Spinal cord (tissue), 10 donors: ENCODE results near the gene CBS. TPM values are rescaled to one million over a fixed set of nuclear protein-coding genes. Genes with fewer than 3 reads are reported as not detected.

Experiments
- DNase-seq, 6 donors: peaks; one replicate each; pipeline versions ENCODE4 v3.0.0 to v3.0.0-alpha.2; 2013 to 2015; ENCODE audit warnings: low spot score in 6 of 6, low read depth in 4 of 6
- H3K27ac ChIP-seq: one replicate; pipeline ENCODE4 v1.5.1; 2013; ENCODE audit warnings: low read depth, low read length, control low read depth
- H3K27me3 ChIP-seq: one replicate; pipeline ENCODE4 v1.6.1; 2013; ENCODE audit warnings: low read length; ENCODE audit not compliant: control insufficient read depth, insufficient read depth
- H3K36me3 ChIP-seq: one replicate; pipeline ENCODE4 v1.6.1; 2013; ENCODE audit warnings: low read length; ENCODE audit not compliant: control insufficient read depth, insufficient read depth
- H3K4me1 ChIP-seq: one replicate; pipeline ENCODE4 v1.6.1; 2013; ENCODE audit warnings: low read length; ENCODE audit not compliant: control insufficient read depth, insufficient read depth
- H3K4me3 ChIP-seq: one replicate; pipeline ENCODE4 v1.5.1; 2013; ENCODE audit warnings: low read depth, low read length, control low read depth
- H3K9me3 ChIP-seq: one replicate; pipeline ENCODE4 v1.6.1; 2013; ENCODE audit warnings: low read length; ENCODE audit not compliant: control insufficient read depth, insufficient read depth
- WGBS: methylation state at CpG from one replicate; pipeline ENCODE4 v1.1.5; 2013; ENCODE audit warnings: missing lambda C conversion rate; ENCODE audit not compliant: insufficient coverage; 5-methylcytosine and 5-hydroxymethylcytosine counted together
- polyA plus RNA-seq, 2 donors: library from polyadenylated mRNA; unstranded; fragments of 120-200 nt; gene quantifications; one replicate each; pipeline ENCODE4 v1.2.1, GENCODE V29; 2013; ENCODE audit not compliant: insufficient read length in 2 of 2
- total RNA-seq, 2 donors: library from RNA; depleted of rRNA in 1 of 2; stranded (reverse); fragments of 120-200 nt in 1 of 2; fragments of >200 nt in 1 of 2; gene quantifications; one replicate each; pipeline versions ENCODE4 v1.2.3 to v1.2.4, GENCODE V29; 2013 to 2014
- donor health status: healthy.

CBS gene
- total and polyA plus RNA-seq, 4 donors, result 25.8 to 135 (median 77.6) TPM

DNA sequence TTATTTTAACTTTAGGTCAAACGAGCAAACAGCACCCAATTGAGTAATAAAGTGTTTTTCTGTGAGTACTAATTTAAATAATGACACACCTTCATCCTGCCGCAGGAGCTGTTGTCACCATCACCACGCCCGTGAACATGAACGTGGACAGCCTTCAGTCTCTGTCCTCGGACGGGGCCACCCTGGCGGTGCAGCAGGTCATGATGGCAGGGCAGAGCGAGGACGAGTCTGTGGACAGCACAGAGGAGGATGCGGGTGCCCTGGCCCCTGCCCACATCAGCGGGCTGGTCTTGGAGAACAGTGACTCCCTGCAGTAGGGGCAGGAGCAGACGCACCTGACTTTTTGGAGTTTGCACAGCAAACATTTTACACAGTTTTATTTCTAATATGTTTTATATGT is 45.9 kb downstream of the CBS start:
- DNase-seq, result no peak
- Histone ChIP-seq H3K4me3 (no peak overlapping the region), H3K27me3 (no peaks in the 10 kb centered on the region), H3K27ac (no peak overlapping the region), H3K9me3 (no peaks in the 10 kb centered on the region), H3K36me3 (peaks cover 55% of the 10 kb centered on the region), H3K4me1 (peaks cover 11% of the 10 kb centered on the region)
- 95% methylated on average over 9 of the region's 13 CpGs for WGBS

DNA sequence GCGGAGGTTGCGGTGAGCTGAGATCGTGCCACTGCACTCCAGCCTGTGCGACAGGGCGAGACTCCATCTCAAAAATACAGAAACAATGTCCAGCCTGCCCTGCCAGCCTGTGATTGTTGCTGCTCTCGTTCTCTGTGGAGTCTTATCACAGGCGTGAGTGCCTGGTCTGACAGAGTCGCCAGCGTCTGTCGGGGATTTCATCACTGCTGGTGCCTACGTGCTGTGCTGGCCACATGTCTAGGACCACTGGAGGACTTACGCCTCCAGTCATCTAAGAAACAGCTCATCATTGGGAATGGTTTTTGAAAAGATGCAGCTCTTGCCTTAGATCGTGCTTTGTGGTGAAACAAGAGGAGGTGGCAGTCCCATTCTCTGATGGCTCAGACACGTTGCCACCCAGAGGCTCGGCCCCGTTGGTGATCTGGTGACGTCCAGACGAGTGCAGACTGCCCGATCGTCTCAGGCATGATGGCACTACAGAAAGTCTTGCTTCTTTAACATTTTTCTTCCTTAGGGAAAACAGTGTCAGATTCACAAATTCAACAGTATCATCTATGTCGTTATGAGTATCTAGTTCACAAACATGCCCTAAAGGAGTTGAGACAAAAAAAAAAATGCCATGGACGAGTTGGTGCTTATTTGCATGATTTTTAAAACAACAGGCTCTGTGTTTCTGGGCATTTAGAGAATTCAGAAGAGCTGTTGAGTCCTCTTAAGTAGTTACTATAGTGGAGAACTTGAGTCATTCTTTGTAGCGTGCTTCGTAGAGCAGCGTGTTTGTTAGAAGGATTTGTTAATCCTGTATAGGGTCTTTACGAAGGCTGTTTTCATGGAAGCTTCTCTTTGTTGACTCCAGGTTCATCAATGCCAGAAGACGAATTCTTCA is 47.5 kb downstream of the CBS start:
- DNase-seq, result no peak
- Histone ChIP-seq H3K9me3 (no peaks in the 10 kb centered on the region), H3K4me1 (peaks cover 11% of the 10 kb centered on the region), H3K27ac (peak overlapping the region; percentile 83), H3K27me3 (no peaks in the 10 kb centered on the region), H3K4me3 (no peak overlapping the region), H3K36me3 (peaks cover 63% of the 10 kb centered on the region)
- WGBS, result 89% methylated on average over 23 of the region's 27 CpGs

DNA sequence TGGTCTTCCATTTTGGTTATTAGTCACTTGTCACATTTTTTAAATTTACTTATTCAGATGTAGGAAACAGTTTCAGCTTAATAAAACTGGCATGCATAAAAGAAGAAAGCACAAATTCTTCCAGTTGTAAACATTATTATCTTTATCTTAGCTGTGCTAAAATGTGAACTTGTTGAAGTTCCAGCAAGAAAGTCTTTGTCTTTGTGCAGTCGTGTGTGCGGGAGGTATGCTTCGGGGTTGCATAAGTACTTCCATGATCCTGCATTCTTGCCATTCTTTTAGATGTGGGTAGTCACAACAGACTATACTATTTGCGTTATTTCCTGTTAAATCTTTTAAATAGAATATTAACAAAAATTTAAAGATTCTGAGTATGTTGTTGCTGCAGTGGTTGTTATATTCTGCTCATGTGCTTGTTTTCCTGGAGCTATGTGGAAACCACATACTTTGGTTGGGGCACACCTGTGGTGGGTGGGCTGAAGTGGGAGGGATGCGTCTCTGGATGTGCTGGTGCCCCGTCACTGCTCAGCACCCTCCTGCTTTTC is 49.9 kb downstream of the CBS start:
- Histone ChIP-seq H3K27me3 (no peaks in the 10 kb centered on the region), H3K4me1 (peaks cover 11% of the 10 kb centered on the region), H3K27ac (no peak overlapping the region), H3K4me3 (no peak overlapping the region), H3K9me3 (no peaks in the 10 kb centered on the region), H3K36me3 (peaks cover 70% of the 10 kb centered on the region)
- 100% methylated on average over 1 of the region's 6 CpGs for WGBS
- no peak for DNase-seq

DNA sequence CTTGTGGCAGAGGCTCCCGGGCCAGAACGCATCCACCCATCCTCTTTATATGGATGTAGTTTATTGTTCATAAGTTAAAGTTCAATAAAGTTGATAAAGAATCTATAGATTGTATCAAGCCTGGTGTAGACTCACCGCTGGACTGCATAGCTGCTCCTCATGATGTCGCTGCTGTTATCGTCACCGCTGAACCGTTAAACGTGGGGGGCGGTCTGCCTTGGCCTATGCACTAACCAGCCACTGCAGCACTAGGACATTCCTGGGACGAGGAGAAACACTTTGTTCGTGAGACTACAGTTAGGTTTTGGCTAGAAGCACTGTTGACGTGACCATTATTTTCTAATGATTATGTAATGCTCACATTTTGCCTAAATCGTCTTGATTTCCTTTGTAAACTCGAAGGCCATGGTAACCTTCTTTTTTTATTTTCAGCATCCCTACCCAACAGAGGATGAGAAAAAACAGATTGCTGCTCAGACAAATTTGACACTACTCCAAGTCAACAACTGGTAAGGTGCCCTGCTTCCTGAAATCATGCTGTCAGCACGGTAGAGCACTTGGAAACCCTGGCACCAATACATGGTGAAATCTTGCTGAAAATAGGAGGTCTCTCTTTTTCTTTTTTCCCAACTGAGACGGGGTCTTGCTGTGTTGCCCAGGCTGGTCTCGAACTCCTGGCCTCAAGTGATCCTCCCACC is 51.0 kb downstream of the CBS start:
- no peak overlapping the region for H3K4me3 ChIP-seq
- H3K9me3 ChIP-seq, result no peaks in the 10 kb centered on the region
- peak in 1 of 6 donors; percentile 48 for DNase-seq
- H3K36me3 ChIP-seq, result peaks cover 72% of the 10 kb centered on the region
- 92% methylated on average over 14 of the region's 17 CpGs for WGBS
- H3K4me1 ChIP-seq, result peaks cover 11% of the 10 kb centered on the region
- no peak overlapping the region for H3K27ac ChIP-seq
- H3K27me3 ChIP-seq, result no peaks in the 10 kb centered on the region

DNA sequence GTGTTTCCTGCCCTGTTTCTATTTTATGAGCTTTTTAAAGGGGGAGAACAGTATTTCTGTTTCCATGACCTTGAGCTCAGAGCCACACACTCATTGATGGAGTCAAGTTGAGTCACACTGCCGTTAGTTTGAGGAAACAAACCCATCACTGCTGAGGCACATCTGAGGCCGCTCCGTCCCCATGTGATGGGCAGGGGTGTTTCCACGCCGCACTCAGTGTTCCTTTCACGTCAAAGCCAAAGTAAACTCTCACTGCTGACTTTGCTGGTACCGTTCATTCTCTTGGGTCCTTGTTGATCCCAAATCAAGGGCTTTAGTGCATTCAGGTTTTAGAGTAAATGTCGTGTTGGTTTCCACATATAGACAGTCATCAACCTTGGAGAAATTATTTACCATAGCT is 52.5 kb downstream of the CBS start:
- Histone ChIP-seq H3K4me3 (no peak overlapping the region), H3K36me3 (peaks cover 68% of the 10 kb centered on the region), H3K27ac (no peak overlapping the region), H3K27me3 (no peaks in the 10 kb centered on the region), H3K4me1 (peaks cover 8% of the 10 kb centered on the region), H3K9me3 (no peaks in the 10 kb centered on the region)
- 99% methylated on average over 7 of the region's 8 CpGs for WGBS
- no peak for DNase-seq

DNA sequence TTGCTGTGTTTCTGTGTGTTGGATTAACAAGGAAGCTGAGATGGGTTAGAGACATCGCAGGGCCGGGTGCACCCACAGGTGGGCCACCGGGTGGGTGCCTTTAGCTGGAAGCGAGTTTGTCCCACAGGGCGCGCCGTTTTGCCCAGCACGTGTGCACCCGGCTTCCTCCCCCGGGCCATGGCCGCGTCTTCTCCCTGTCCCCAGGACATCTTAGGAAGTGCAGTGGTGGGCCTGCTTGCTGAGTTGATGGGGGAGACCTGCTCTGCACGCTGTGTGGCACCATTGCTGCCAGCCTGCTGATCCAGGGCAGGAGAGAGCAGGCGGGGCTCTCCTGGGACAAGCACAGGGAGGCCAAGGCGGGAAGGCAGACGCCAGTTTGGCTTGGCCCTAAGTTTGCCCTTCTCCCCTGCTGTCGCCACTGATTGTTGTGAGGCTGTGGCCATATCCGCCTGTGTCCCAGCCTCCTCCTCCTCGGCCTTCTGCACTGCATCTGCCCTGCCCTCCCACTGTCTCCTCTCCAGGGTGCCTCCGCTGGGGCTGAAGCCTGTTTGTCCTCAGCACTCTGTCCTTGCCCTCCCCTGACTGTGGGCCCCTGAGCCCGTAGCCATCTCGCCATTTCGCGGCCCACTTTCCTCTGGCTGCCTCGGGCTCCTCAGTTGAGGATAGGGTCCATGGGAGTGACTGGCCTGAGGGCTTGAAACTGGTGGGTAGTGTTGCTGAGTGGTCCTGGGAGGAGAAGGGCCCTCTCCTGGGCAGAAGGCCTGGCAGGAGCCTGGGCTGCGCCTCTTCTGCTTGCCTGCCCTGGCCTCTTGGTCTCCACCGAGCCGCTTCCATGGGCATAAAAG is 53.7 kb downstream of the CBS start:
- H3K4me1 ChIP-seq, result no peaks in the 10 kb centered on the region
- peaks cover 69% of the 10 kb centered on the region for H3K36me3 ChIP-seq
- H3K9me3 ChIP-seq, result no peaks in the 10 kb centered on the region
- H3K27me3 ChIP-seq, result no peaks in the 10 kb centered on the region
- no peak for DNase-seq
- WGBS, result 92% methylated on average over 26 of the region's 28 CpGs
- H3K27ac ChIP-seq, result no peak overlapping the region
- H3K4me3 ChIP-seq, result no peak overlapping the region

DNA sequence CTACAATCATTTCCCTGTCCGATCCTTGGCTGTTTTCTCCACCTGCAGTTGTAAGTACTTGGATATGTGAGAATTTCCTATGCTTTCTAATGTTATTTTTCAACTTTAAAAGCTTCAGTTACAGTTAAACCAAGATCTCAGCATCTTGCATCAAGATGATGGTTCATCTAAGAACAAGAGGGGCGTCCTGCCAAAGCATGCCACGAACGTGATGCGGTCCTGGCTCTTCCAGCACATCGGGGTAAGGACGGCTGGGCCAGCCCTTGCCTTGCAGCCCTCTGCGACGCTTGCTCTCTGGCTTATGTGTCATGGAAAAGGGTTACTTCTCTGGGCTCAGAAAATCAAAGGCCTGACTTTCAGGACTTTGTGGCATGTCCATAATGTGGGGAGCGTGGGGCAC is 54.4 kb downstream of the CBS start:
- H3K4me1 ChIP-seq, result no peaks in the 10 kb centered on the region
- peaks cover 72% of the 10 kb centered on the region for H3K36me3 ChIP-seq
- DNase-seq, result no peak
- WGBS, result 93% methylated on average over 9 of the region's 10 CpGs
- no peak overlapping the region for H3K4me3 ChIP-seq
- no peak overlapping the region for H3K27ac ChIP-seq
- no peaks in the 10 kb centered on the region for H3K9me3 ChIP-seq
- no peaks in the 10 kb centered on the region for H3K27me3 ChIP-seq

DNA sequence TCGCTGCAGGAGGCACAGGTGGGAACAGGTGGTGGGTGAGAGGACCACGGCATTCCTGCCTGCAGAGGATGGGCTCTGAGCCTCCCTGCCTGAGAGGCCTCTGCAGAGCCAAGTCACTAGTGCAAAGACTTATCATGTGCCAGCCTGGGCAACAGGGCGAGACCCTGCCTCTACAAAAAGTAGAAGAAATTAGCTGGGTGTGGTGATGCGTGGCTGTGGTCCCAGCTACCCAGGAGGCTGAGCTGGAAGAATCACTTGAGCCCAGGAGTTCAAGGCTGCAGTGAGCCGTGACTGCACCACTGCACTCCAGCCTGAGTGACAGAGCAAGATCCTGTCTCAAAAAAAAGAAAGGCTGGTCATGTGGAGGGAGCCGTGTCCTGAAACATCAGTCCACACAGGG is 54.9 kb downstream of the CBS start:
- peaks cover 73% of the 10 kb centered on the region for H3K36me3 ChIP-seq

DNA sequence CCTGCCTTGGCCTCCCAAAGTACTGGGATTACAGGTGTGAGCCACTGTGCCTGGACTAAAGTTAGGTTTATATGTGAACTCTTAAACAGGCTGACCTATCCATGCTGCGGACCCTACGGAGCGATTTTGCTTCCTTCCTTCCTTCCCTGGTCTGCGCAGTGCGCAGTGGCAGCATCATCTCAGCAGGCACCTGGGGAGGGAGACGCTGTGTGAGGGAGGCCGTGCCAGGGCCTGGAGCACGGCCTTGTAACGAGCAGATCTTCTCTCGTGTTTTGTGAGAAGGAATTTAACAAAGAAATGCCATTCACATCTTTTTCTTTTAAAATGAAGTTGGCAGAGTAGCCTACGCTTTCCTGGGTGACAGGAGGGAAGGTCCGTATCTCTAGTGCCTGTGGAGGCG is 55.5 kb downstream of the CBS start:
- no peak for DNase-seq
- H3K4me3 ChIP-seq, result no peak overlapping the region
- H3K27ac ChIP-seq, result no peak overlapping the region
- no peaks in the 10 kb centered on the region for H3K4me1 ChIP-seq
- no peaks in the 10 kb centered on the region for H3K9me3 ChIP-seq
- WGBS, result 100% methylated on average over 6 of the region's 13 CpGs
- H3K36me3 ChIP-seq, result peaks cover 73% of the 10 kb centered on the region
- no peaks in the 10 kb centered on the region for H3K27me3 ChIP-seq

More for the DNA sequence above, 54.9 kb downstream of the CBS start:
- WGBS, result 94% methylated on average over 6 of the region's 6 CpGs
- no peak overlapping the region for H3K4me3 ChIP-seq
- H3K4me1 ChIP-seq, result no peaks in the 10 kb centered on the region
- no peak for DNase-seq
- no peaks in the 10 kb centered on the region for H3K27me3 ChIP-seq
- H3K27ac ChIP-seq, result no peak overlapping the region
- no peaks in the 10 kb centered on the region for H3K9me3 ChIP-seq
